HepG2 (cell line): Measurements from ENCODE around the gene GRHPR. TPM values are rescaled to one million over a fixed set of nuclear protein-coding genes. Genes with fewer than 3 reads are reported as not detected.

Experiments used
- IRF1 ChIP-seq: sonication (generic); formaldehyde crosslinking; IDR thresholded peaks from 2 replicates; pipeline ENCODE4 v1.4.0; 2020; ENCODE audit warnings: low read depth, mild to moderate bottlenecking, missing genetic modification reagents
- MED8 ChIP-seq: sonication (generic); formaldehyde crosslinking; IDR thresholded peaks from 2 replicates; pipeline ENCODE4 v1.8.1; 2023; ENCODE audit warnings: mild to moderate bottlenecking, missing genetic modification reagents; ENCODE audit not compliant: insufficient replicate concordance
- MEIS1 ChIP-seq: sonication (generic); formaldehyde crosslinking; IDR thresholded peaks from 2 replicates; pipeline ENCODE4 v1.9.0; 2021; ENCODE audit warnings: mild to moderate bottlenecking, missing genetic modification reagents, moderate library complexity, borderline replicate concordance
- NR1H2 ChIP-seq: sonication (generic); formaldehyde crosslinking; IDR thresholded peaks from 2 replicates; pipeline ENCODE4 v1.8.1; 2022; ENCODE audit warnings: low read depth, missing genetic modification reagents, borderline replicate concordance
- RNF219 ChIP-seq: sonication (generic); formaldehyde crosslinking; IDR thresholded peaks from 2 replicates; pipeline ENCODE4 v1.5.0; 2020; ENCODE audit warnings: mild to moderate bottlenecking, missing genetic modification reagents
- ZBTB39 ChIP-seq: sonication (generic); formaldehyde crosslinking; IDR thresholded peaks from 2 replicates; pipeline ENCODE4 v1.5.0; 2020; ENCODE audit warnings: missing genetic modification reagents
- ZC3H13 ChIP-seq: sonication (generic); formaldehyde crosslinking; IDR thresholded peaks from 2 replicates; pipeline ENCODE4 v1.8.1; 2023; ENCODE audit warnings: mild to moderate bottlenecking, missing genetic modification reagents, moderate library complexity
- ZKSCAN1 ChIP-seq: fragments of 150-350 bp; IDR thresholded peaks from 2 replicates; pipeline ENCODE4 v1.6.1; 2014; ENCODE audit warnings: low read length
- ZNF10 ChIP-seq: sonication (generic); formaldehyde crosslinking; IDR thresholded peaks from 2 replicates; pipeline ENCODE4 v1.4.0; 2020; ENCODE audit warnings: mild to moderate bottlenecking, low read depth, missing genetic modification reagents, borderline replicate concordance
- ZNF629 ChIP-seq: sonication (generic); formaldehyde crosslinking; conservative IDR thresholded peaks from 2 replicates; pipeline ENCODE4 v1.5.0; 2020; ENCODE audit warnings: missing genetic modification reagents
- ZNF761 ChIP-seq: sonication (generic); formaldehyde crosslinking; conservative IDR thresholded peaks from 2 replicates; pipeline ENCODE4 v1.4.0; 2020; ENCODE audit warnings: mild to moderate bottlenecking, missing genetic modification reagents
- polyA plus RNA-seq, 8 experiments: library from polyadenylated mRNA; depleted of rRNA in 3 of 8; stranded (reverse) in 7 of 8; unstranded in 1 of 8; fragments of >200 nt; fragmentation: Illumina TruSeq in 4 of 8; extraction: Trizol in 4 of 8; gene quantifications; 2 replicates each; pipeline versions ENCODE4 v1.2.1 to v1.2.3, GENCODE V29; 2011 to 2016; ENCODE audit warnings: low read depth in 4 of 8, missing spikeins in 1 of 8, mixed read lengths in 1 of 8; ENCODE audit not compliant: insufficient read depth in 1 of 8
- total RNA-seq, 5 experiments: library from RNA; depleted of rRNA; stranded (reverse); fragments of >200 nt; fragmentation: Illumina TruSeq; extraction: Trizol; gene quantifications; 2 replicates each; pipeline ENCODE4 v1.2.3, GENCODE V29; 2016; ENCODE audit warnings: low read depth in 1 of 5
- TF ChIP-seq, protein P1 (sequence below): IDR thresholded peaks from 2 replicates; pipeline ENCODE4 v1.6.1; 2016; ENCODE audit warnings: missing genetic modification reagents, missing compliant biosample characterization
- TF ChIP-seq, protein P2 (sequence below): sonication (generic); formaldehyde crosslinking; IDR thresholded peaks from 2 replicates; pipeline ENCODE4 v1.5.0; 2020; ENCODE audit warnings: missing genetic modification reagents
- TF ChIP-seq, protein P3 (sequence below): sonication (generic); formaldehyde crosslinking; IDR thresholded peaks from 2 replicates; pipeline ENCODE4 v1.9.0; 2021; ENCODE audit warnings: mild to moderate bottlenecking, missing genetic modification reagents
- TF ChIP-seq, protein P4 (sequence below): sonication (generic); formaldehyde crosslinking; IDR thresholded peaks from 2 replicates; pipeline ENCODE4 v1.8.1; 2022; ENCODE audit warnings: mild to moderate bottlenecking, missing genetic modification reagents

Gene GRHPR
- total and polyA plus RNA-seq, 2 of the 13 experiments (the other 11 are each of a cell fraction or from before 2014, with no cell fraction given) = 113 to 115 TPM

DNA sequence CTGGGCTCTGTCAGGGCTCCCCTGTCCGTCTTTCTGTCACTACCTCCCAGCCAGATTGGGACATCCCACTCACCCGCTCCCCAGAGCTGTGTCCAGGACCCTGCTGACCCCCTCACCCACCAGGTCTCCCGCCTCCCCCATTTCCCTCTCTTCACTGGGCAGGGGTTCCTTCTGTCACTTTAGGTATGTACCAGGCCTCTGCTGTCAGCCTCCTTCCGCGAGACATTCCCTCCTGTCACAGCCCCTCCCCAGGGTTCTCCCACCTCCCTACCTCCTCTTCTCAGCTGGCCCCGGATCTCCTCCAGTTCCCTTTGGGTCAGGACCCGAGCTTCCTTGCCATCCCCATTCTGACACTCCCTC is 63.7 kb downstream of the GRHPR start (continued):
- TF ChIP-seq, protein P1, sequence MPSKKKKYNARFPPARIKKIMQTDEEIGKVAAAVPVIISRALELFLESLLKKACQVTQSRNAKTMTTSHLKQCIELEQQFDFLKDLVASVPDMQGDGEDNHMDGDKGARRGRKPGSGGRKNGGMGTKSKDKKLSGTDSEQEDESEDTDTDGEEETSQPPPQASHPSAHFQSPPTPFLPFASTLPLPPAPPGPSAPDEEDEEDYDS (CRISPR knock-in tag) = no peak
- TF ChIP-seq ZNF629 (no peak), ZC3H13 (CRISPR knock-in tag) (peak; percentile 41; the same call in 1 of the 2 replicates), IRF1 (CRISPR knock-in tag) (no peak), ZBTB39 (CRISPR knock-in tag) (no peak), MED8 (CRISPR knock-in tag) (peak; percentile 7), ZKSCAN1 (no peak), NR1H2 (CRISPR knock-in tag) (no peak), ZNF761 (CRISPR knock-in tag) (0 out of 2 replicates have a peak, but pooled peaks have one; percentile 4), RNF219 (CRISPR knock-in tag) (no peak), MEIS1 (CRISPR knock-in tag) (peak; percentile 10; the same call in 1 of the 2 replicates), ZNF10 (CRISPR knock-in tag) (no peak)
- TF ChIP-seq, protein P2, sequence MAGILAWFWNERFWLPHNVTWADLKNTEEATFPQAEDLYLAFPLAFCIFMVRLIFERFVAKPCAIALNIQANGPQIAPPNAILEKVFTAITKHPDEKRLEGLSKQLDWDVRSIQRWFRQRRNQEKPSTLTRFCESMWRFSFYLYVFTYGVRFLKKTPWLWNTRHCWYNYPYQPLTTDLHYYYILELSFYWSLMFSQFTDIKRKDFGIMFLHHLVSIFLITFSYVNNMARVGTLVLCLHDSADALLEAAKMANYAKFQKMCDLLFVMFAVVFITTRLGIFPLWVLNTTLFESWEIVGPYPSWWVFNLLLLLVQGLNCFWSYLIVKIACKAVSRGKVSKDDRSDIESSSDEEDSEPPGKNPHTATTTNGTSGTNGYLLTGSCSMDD = no peak
- TF ChIP-seq, protein P3, sequence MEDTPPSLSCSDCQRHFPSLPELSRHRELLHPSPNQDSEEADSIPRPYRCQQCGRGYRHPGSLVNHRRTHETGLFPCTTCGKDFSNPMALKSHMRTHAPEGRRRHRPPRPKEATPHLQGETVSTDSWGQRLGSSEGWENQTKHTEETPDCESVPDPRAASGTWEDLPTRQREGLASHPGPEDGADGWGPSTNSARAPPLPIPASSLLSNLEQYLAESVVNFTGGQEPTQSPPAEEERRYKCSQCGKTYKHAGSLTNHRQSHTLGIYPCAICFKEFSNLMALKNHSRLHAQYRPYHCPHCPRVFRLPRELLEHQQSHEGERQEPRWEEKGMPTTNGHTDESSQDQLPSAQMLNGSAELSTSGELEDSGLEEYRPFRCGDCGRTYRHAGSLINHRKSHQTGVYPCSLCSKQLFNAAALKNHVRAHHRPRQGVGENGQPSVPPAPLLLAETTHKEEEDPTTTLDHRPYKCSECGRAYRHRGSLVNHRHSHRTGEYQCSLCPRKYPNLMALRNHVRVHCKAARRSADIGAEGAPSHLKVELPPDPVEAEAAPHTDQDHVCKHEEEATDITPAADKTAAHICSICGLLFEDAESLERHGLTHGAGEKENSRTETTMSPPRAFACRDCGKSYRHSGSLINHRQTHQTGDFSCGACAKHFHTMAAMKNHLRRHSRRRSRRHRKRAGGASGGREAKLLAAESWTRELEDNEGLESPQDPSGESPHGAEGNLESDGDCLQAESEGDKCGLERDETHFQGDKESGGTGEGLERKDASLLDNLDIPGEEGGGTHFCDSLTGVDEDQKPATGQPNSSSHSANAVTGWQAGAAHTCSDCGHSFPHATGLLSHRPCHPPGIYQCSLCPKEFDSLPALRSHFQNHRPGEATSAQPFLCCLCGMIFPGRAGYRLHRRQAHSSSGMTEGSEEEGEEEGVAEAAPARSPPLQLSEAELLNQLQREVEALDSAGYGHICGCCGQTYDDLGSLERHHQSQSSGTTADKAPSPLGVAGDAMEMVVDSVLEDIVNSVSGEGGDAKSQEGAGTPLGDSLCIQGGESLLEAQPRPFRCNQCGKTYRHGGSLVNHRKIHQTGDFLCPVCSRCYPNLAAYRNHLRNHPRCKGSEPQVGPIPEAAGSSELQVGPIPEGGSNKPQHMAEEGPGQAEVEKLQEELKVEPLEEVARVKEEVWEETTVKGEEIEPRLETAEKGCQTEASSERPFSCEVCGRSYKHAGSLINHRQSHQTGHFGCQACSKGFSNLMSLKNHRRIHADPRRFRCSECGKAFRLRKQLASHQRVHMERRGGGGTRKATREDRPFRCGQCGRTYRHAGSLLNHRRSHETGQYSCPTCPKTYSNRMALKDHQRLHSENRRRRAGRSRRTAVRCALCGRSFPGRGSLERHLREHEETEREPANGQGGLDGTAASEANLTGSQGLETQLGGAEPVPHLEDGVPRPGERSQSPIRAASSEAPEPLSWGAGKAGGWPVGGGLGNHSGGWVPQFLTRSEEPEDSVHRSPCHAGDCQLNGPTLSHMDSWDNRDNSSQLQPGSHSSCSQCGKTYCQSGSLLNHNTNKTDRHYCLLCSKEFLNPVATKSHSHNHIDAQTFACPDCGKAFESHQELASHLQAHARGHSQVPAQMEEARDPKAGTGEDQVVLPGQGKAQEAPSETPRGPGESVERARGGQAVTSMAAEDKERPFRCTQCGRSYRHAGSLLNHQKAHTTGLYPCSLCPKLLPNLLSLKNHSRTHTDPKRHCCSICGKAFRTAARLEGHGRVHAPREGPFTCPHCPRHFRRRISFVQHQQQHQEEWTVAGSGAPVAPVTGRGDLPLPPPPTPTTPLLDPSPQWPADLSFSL = 0 out of 2 replicates have a peak, but pooled peaks have one; percentile 51
- TF ChIP-seq, protein P4, sequence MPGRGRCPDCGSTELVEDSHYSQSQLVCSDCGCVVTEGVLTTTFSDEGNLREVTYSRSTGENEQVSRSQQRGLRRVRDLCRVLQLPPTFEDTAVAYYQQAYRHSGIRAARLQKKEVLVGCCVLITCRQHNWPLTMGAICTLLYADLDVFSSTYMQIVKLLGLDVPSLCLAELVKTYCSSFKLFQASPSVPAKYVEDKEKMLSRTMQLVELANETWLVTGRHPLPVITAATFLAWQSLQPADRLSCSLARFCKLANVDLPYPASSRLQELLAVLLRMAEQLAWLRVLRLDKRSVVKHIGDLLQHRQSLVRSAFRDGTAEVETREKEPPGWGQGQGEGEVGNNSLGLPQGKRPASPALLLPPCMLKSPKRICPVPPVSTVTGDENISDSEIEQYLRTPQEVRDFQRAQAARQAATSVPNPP (CRISPR knock-in tag) = no peak
